8988T (cell line): ENCODE data around the gene TMIGD2.
"Not testable (repeated sequence)": the region's sequence is repeated elsewhere in the genome, so short reads cannot be mapped to it uniquely, and the experiment has no call there.

Experiments used
- DNase-seq: peaks from one replicate; pipeline ENCODE4 v3.0.0; 2011

The TMIGD2 gene

DNA sequence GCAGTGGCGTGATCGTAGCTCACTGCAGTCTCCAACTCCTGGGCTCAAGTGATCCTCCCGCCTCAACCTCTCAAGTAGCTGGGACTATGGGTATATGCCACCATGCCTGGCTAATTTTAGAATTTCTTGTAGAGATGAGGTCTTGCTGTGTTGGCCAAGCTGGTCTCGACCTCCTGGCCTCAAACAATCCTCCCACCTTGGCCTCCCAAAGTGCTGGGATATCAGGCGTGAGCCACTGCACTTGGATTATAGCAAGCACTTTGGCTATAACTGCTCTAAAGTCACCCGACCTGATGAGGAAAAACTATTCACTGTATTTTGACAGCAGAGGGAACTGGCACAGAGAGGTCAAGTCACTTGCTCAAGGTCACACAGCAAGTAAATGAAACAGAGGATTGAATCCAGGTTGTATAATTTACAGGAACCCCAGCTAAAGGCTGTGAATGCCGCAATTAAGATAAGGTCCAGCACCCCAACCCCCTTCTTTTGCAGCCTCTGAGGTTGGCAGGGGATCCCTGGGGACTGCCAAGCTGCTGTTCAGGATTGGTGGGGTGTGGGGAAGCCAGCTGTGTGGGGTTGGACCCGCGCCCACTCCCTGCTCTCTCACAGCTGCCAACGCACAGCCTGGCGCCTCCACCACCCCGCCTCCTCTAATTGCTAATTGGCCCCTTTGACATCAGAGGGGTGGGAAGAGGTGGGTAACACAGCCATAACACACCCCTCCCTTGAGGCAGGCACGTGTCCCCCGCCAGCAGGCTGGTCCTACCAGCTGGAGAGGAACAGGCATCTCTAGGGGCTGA is 6.0 kb downstream of the TMIGD2 start:
- DNase-seq, result no peak

DNA sequence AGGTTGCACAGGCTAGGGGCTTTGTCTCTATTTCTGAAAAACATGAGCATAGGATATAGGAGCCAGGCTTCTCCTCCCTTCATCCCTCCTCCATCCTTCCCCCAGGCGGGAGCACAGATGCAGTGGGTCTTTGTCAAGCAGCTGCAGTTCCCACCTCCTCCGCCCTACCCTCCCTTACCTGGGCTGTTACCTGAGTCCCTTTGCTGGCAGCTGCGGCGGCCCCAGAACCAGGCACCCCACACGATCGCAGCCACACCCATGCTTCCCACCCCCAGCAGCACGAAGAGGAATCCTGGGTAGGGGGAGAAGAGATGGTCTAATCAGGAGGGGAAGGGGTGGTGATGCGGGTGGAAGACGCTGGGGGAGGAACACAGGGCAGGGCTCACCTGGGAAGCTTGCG is 7.8 kb downstream of the TMIGD2 start:
- no peak for DNase-seq

GRCh38 chr19:4292515-4292914 is 9.7 kb downstream of the TMIGD2 start:
- no peak for DNase-seq

DNA sequence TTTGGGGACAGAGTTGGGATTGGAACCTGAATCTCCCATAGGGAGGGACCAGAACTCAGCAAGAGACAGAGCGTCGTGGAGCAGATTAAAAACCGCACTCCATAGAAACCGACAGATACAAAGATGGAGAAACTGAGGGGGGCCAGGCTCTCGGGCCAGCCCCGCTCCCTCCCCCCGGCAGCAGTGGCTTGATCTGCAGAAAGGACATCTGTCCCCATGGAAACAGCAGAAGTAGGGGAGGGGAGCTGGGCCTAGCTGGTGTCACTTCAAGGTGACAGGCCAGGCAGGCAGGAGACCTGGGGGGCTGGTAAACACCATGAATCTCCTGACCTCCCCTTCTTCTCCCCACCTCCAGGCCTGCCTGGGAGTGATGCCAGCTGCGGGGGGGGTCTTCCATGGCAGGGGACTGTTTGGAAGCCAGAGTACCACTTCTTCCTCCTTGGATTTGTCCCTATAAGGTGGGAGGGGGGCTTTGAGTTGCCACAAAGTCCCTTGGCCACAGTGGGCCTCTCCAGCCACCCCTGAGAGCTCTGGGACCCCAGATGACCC is 10.9 kb downstream of the TMIGD2 start:
- no peak for DNase-seq

- no peak for DNase-seq
Observed at GRCh38 chr19:4288091-4288777, 14.0 kb downstream of the TMIGD2 start.

DNA sequence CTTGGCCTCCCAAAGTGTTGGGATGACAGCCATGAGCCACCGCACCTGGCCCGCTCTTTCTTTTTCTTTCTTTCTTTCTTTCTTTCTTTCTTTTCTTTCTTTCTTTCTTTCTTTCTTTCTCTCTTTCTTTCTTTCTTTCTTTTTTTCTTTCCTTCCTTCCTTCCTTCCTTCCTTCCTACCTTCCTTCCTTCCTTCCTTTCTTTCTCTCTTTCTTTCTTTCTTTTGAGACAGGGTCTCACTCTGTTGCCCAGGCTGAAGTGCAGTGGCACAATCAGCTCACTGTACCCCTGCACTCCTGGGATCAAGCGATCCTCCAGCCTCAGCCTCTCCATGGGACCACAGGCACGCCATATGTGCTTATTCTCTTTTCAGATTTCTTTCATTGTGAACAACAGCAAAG is 16.0 kb downstream of the TMIGD2 start:
- DNase-seq, result not testable (repeated sequence)

DNA sequence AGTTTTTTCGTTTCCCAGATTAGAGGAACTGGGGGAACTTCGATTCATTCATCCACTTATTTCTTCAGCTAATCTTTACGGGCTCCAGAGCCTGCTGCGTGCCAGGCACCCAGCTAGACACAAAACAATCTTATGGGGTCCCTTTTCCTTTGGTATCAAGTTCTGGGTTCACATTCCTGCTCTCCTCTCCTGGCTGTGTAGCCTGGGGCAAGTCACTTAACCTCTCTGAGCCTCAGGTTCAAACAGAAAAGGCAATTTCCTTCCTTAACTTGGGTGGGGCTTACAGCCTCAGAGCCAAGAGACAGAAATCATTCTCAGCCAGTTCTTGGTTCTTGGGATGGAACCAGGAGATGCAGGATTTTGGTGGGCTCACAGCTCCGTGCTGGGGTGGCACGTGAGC is 17.2 kb downstream of the TMIGD2 start:
- DNase-seq, result no peak

- DNase-seq, result peak; percentile 70
Observed at GRCh38 chr19:4284176-4284958, 17.8 kb downstream of the TMIGD2 start.

DNA sequence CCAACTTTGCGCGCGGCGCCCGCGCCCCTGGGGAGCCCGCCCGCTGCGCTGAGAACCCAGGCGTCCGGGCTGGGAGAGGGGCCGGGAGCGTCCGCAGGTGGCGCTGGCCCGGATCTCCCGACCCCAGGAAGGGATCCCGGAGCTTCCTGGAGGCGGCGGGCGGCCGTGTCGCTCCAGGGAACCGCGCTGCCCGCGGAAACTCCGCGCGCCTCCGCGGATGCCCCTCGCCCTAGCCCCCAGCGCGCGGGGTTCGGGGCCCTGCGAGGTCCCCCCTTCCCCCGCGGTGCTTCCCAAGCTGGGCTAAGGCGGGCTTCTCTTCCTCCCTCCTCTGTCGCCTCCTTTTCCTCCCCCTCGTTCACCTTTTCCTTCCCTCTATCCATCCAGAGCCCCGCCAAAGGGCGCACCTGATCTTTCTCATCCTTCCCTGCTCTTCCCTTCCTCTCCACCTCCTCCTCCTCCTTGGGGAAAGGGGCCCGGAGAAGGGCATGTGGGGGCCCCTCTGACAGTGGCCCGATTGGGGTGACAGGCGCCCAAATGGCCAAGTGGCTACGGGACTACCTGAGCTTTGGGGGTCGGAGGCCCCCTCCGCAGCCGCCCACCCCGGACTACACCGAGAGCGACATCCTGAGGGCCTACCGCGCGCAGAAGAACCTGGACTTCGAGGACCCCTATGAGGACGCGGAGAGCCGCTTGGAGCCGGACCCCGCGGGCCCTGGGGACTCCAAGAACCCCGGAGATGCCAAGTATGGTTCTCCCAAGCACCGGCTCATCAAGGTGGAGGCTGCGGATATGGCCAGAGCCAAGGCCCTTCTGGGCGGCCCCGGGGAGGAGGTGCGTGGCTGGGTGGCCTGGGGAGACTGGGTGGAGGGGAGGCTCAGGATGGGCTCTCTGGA is 22.4 kb downstream of the TMIGD2 start:
- no peak for DNase-seq

DNA sequence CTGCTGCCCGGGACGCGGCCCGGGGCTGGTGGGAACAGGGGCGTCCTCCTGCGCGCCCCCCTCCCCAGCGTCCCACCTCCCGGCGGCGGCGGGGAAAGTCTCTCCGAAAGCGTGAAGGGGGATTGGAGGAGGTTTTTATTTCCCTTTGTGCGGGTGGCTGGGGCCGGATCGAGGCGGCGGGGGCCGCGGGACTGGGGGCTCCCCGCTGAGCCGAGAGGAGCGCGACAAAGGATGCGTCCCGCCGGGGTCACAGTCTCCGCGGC is 23.0 kb downstream of the TMIGD2 start:
- no peak for DNase-seq

DNA sequence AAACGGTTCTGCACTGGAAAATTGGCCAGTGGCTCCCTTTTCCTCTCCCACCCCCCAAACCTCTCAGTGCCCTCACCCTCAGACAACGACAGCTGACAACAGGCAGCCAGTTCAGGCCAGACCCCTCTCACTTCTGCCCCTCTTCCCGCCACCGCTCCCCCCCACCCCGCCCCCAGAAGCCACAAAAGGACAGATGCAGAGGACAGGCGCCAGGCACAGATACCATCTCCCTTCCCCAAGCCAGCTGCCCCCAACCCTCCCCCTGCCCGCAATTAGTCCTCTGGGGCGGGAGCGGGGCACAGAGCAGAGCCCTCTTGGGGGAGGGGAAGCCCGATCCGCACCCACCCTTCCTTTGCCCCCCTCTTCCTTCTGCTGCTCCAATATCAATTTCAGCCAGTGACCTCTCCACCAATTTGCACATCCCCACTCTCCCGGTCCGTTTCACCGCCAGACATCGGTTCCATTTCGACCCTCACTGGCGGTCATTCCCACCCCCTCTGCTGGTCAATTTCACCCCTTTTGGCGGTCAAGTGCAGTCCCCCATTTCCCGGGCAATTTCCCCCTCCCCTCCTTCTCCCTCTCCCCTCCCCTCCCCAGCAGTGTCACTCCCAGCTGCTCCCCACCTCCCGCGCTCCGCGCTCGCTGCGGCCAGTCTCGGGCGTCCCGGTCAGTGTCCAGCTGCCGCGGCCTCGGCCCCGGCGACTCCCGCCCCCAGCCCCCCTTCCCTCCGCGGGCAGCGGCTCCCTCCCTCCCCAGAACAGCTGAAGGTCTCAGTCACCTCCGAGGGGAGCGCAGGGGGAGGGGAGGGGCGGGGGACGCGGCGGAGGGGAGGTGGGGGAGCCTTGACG is 23.5 kb downstream of the TMIGD2 start, which contains the start of gene SHD:
Gene SHD (plus strand): TSS at position 848 of the 848 bp plus-strand sequence. CDS start 798 bp downstream, outside the sequence.
- no peak for DNase-seq

DNA sequence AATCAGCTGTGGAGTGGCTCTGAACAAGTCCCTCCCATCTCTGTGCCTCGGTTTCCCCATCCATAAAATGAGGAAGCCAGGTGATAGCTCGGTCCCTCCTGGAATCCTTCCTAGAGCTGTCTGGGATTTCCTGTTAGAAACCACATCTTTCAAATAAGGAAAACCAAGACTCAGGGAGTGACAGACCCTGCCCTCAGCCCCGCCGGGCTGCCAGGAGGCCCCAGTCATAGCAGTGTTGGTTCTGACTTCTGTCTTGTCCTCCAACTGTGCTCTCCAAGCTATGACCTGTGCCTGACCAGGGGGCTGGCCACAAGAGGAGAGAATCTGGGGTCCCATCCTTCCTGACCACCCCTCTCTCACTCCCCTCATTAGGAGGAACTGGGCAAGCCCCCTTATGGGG is 24.2 kb downstream of the TMIGD2 start:
- DNase-seq, result no peak

- peak; percentile 14 for DNase-seq
Observed at GRCh38 chr19:4277191-4277696, 24.9 kb downstream of the TMIGD2 start.

- DNase-seq, result not testable (repeated sequence)
Observed at GRCh38 chr19:4274321-4274686, 27.9 kb downstream of the TMIGD2 start.

DNA sequence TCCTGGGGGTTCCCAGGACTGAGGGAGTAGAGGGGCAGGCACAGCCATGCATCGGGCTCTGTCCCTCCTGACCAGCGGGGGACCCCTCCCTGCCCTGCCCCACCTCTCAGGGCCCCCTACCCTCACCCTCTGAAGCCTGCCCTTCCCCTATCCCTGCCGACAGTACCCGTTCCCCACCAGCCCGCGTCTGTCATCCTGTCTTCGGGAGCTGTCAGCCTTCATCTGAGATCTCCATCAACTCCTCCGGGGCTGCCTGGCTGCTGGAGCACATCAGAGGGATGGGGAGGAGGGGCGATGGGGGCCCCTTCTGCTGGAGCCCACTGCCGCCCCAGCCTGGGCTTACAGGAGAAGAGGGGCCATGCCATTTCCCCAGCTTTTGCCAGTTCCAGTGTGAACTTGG is 29.3 kb downstream of the TMIGD2 start:
- DNase-seq, result no peak

- DNase-seq, result no peak
Observed at GRCh38 chr19:4268816-4269430, 33.3 kb downstream of the TMIGD2 start.

- DNase-seq, result no peak
Observed at GRCh38 chr19:4267901-4268815, 34.0 kb downstream of the TMIGD2 start.

- DNase-seq, result peak; percentile 66
Observed at GRCh38 chr19:4267101-4267900, 34.9 kb downstream of the TMIGD2 start.
